Body of pancreas (tissue), 4 donors: ENCODE measurements around the gene PRX. TPM values are rescaled to one million over a fixed set of nuclear protein-coding genes. Genes with fewer than 3 reads are reported as not detected.

Source experiments
- ATAC-seq: fragments of 150-250 bp; one replicate; pipeline ENCODE4 v1.9.1; 2016
- DNase-seq, 4 donors: peaks; one replicate each; pipeline ENCODE4 v3.0.0-alpha.2; 2019
- H3K27ac ChIP-seq, 4 donors: fragments of 200-600 bp; sonication (generic); 1 replicate in 3 of 4; 2 replicates in 1 of 4; pipeline versions ENCODE4 v1.5.1 to v1.6.1; 2016 to 2019; ENCODE audit warnings: mild to moderate bottlenecking in 1 of 4, mixed read lengths in 1 of 4, moderate library complexity in 1 of 4
- H3K27me3 ChIP-seq, 2 donors: fragments of 200-600 bp; sonication (generic); one replicate each; pipeline ENCODE4 v1.6.0; 2016; ENCODE audit warnings: mild to moderate bottlenecking in 1 of 2
- H3K36me3 ChIP-seq, 2 donors: fragments of 200-600 bp; sonication (generic); replicated peaks in 1 of 2; 2 replicates each; pipeline ENCODE4 v1.5.1; 2016; ENCODE audit warnings: low read depth in 2 of 2; ENCODE audit not compliant: insufficient read depth in 1 of 2
- H3K4me1 ChIP-seq: fragments of 200-600 bp; sonication (generic); one replicate; pipeline ENCODE4 v1.6.0; 2016
- H3K4me3 ChIP-seq, 2 donors: fragments of 200-600 bp; sonication (generic); 1 replicate in 1 of 2; 2 replicates in 1 of 2; pipeline ENCODE4 v1.5.1; 2016 to 2019
- H3K9me3 ChIP-seq, 3 donors: fragments of 200-600 bp; sonication (generic); 1 replicate in 2 of 3; 2 replicates in 1 of 3; pipeline ENCODE4 v1.5.1; 2016
- CTCF ChIP-seq, 7 experiments: fragments of 450-650 bp in 4 of 7; fragments of 200-600 bp in 3 of 7; sonication (generic) in 3 of 7; IDR thresholded peaks; one replicate each; pipeline ENCODE4 v1.5.1; 2016 to 2019; ENCODE audit warnings: antibody characterized with exemption in 7 of 7
- POLR2A ChIP-seq, 3 donors: fragments of 450-650 bp; IDR thresholded peaks; one replicate each; pipeline ENCODE4 v1.6.1; 2016; ENCODE audit warnings: antibody characterized with exemption in 3 of 3, mild to moderate bottlenecking in 2 of 3
- WGBS, 2 donors: methylation state at CpG; one replicate each; pipeline ENCODE4 v1.1.5; 2017; 5-methylcytosine and 5-hydroxymethylcytosine counted together
- intact Hi-C: fragments of 100-400 bp; cut with DNase I; formaldehyde crosslinking; loops from one replicate; pipeline ENCODE4 v1.15.1; 2023
- total RNA-seq, 2 donors: library from RNA; depleted of rRNA; stranded (reverse); fragments of >200 nt; gene quantifications; one replicate each; pipeline ENCODE4 v1.1.0, GENCODE V29; 2016

Gene PRX
- total RNA-seq, 2 donors from 2014 or later = 5.7 to 14.8 TPM

DNA sequence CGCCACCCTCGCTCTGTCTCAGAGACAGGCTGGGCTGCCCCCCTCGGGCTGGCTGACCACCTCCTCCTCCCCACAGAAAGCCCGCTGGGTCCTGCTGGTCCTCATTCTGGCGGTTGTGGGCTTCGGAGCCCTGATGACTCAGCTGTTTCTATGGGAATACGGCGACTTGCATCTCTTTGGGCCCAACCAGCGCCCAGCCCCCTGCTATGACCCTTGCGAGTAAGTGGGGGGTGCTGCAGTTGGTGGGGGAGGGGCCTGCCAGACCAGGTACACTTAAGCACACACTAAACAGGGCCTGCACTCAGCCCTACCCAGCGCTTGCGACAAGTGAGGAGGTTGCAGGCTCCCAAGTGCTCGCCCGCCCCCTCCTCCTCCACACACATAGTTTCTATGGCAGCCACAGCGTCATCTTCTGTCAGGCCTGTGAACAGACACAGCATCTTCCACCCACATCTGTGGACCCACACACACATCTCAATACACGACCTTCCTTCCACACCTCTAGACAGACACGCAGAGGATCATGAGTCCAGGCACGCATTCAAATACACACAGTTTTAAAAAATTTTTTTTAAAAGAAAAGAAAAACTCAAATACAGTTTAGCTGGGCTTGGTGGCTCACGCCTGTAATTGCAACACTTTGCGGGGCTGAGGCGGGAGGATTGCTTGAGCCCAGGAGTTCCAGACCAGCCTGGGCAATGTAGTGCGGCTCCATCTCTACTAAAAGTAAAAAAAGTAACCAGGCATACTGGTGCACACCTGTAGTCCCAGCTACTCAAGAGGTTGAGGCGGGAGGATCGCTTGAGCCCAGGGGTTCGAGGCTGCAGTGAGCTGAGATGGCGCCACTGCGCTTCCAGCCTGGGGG is 46.2 kb downstream of the PRX start:
- no peak for DNase-seq
- no peak for ATAC-seq

DNA sequence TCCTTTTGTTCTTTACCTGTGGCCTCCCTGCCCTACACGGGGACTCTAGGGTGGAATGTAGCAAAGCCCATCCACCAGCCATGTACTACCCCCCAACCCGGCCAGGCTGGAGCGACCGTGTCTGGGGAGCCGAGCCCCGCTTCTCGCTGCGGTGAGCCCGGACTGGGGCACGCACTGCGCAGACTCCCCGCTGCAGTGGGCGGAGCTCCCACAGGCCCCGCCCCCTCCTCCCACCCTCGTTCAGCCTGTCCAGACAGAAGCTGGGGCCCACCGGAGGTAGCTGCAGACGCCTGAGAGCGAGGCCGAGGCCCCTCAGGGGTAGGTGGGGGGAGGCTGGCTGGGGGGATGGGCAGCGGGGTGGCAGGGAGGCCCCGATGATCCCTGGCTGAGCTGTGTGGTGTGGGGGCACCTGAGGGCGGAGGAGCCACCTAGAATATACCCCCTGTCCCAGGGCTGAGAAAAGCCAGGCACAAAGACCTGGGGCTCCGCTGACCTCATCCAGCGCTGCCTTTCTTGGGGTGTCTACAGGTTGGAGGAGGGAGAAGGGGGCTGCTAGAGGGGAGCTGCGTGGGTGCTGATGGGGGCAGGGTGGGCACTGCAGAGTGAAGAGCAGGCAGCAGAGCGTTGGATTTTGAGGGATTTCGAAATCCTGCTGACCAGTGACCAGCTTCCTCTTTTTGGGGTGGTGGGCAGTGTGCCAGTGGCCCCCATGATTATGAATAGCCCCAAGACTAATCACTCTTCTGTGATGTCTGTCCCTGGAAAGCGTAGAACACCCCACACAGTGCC is 47.4 kb downstream of the PRX start:
- WGBS, 2 donors = 49 to 58% methylated on average over 19 to 25 of the region's 28 CpGs
- Histone ChIP-seq H3K27me3 (no peaks in the 10 kb centered on the region), H3K4me3 (no peak overlapping the region), H3K9me3 (no peaks in the 10 kb centered on the region), H3K36me3 (peaks cover 0 to 6% of the 10 kb centered on the region in 2 donors), H3K4me1 (no peaks in the 10 kb centered on the region), H3K27ac (no peak overlapping the region)
- DNase-seq = peak; percentile 33 to 63 (median 46)
- peak; percentile 59 for ATAC-seq
- intact Hi-C loops = no loop called here
- TF ChIP-seq POLR2A (IDR thresholded peaks at IDR 0.05) = peak in 1 of 3 donors; percentile 14
- TF ChIP-seq CTCF (IDR thresholded peaks at IDR 0.05) = no peak

More for the DNA sequence above, 46.2 kb downstream of the PRX start:
- Histone ChIP-seq H3K36me3 (peaks cover 0 to 8% of the 10 kb centered on the region in 2 donors), H3K27me3 (no peaks in the 10 kb centered on the region), H3K4me3 (no peak overlapping the region), H3K9me3 (no peaks in the 10 kb centered on the region), H3K27ac (no peak overlapping the region), H3K4me1 (no peaks in the 10 kb centered on the region)
- WGBS, 2 donors = 85 to 89% methylated on average over 14 to 27 of the region's 27 CpGs
- intact Hi-C loops = no loop called here
- TF ChIP-seq POLR2A (IDR thresholded peaks at IDR 0.05) (no peak), CTCF (IDR thresholded peaks at IDR 0.05) (no peak)

DNA sequence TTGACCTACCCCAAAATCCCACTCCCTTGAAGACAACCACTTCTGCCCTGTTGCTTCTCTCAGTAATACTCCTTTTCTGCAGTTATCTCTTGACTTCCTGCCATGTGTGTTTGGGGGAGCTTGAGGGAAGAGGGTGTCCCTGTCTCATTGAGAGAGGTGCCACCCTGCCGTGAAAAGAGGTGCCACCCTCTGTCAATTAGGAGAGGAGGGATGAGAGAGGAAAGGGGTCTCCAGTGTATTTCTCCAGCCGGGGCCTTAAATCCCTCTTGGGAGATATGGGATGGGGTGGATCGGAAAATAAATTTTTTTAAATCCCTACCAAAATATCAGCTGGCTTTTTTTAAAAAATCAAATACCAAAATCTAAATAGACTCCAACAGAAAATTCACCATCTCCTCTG is 48.2 kb downstream of the PRX start:
- TF ChIP-seq POLR2A (IDR thresholded peaks at IDR 0.05) = no peak
- TF ChIP-seq CTCF (IDR thresholded peaks at IDR 0.05) = no peak
- Histone ChIP-seq H3K36me3 (peaks cover 0 to 6% of the 10 kb centered on the region in 2 donors), H3K4me1 (no peaks in the 10 kb centered on the region), H3K27ac (no peak overlapping the region), H3K4me3 (no peak overlapping the region), H3K27me3 (no peaks in the 10 kb centered on the region), H3K9me3 (no peaks in the 10 kb centered on the region)
- WGBS, 2 donors = 73 to 84% methylated on average over 3 of the region's 3 CpGs
- intact Hi-C loops = no loop called here
- ATAC-seq (no peak), DNase-seq (no peak)

DNA sequence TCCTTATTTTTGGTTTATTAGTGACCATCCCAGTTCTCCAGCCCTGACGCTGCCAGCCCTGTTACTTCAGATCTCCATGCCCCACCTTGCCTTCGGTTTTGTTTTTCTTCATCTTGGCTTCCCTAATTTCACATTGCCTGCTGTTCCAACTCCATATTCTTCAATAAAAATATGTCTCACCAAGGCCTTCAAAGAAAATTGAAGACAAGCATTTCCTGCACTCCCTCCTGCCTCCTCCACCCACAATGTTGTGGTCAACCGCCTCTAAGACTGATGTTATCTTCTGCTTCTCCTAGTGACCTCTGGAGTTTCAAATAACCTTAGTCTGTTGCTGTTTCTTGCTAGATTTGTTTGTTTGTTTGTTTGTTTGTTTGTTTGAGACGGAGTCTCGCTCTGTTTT is 50.1 kb downstream of the PRX start:
- Histone ChIP-seq H3K4me3 (no peak overlapping the region), H3K9me3 (no peaks in the 10 kb centered on the region), H3K4me1 (no peaks in the 10 kb centered on the region), H3K27ac (no peak overlapping the region), H3K36me3 (peaks cover 0 to 3% of the 10 kb centered on the region in 2 donors), H3K27me3 (no peaks in the 10 kb centered on the region)
- ATAC-seq = no peak
- TF ChIP-seq CTCF (IDR thresholded peaks at IDR 0.05) = no peak
- TF ChIP-seq POLR2A (IDR thresholded peaks at IDR 0.05) = no peak
- no peak for DNase-seq
- intact Hi-C loops = no loop called here
- 75 to 91% methylated on average over 5 of the region's 5 CpGs for WGBS, 2 donors
